Neural progenitor cell (in vitro differentiated cells): Measurements from ENCODE around the gene CHD5. TPM values are rescaled to one million over a fixed set of nuclear protein-coding genes. Genes with fewer than 3 reads are reported as not detected.
A peak's percentile ranks its signal among the peaks of the same experiment; 100 is the strongest.

ENCODE experiments used
- DNase-seq: peaks from one replicate; pipeline ENCODE4 v3.0.0-alpha.2; 2016; ENCODE audit warnings: low spot score
- H2AFZ ChIP-seq: fragments of 200-600 bp; sonication (generic); replicated peaks from 2 replicates; pipeline ENCODE4 v1.6.1; 2016; ENCODE audit warnings: antibody characterized with exemption
- H3F3A ChIP-seq: fragments of 200-600 bp; sonication (generic); 2 replicates; pipeline ENCODE4 v1.6.1; 2016; ENCODE audit warnings: antibody characterized with exemption, low read depth
- H3K27ac ChIP-seq: fragments of 200-600 bp; sonication (generic); 2 replicates; pipeline ENCODE4 v1.5.1; 2016; ENCODE audit warnings: mild to moderate bottlenecking
- H3K27me3 ChIP-seq: fragments of 200-600 bp; sonication (generic); 2 replicates; pipeline ENCODE4 v1.6.1; 2016; ENCODE audit warnings: mild to moderate bottlenecking, moderate library complexity
- H3K36me3 ChIP-seq: fragments of 200-600 bp; sonication (generic); 2 replicates; pipeline ENCODE4 v1.5.1; 2016
- H3K4me1 ChIP-seq: fragments of 200-600 bp; sonication (generic); 2 replicates; pipeline ENCODE4 v1.6.1; 2016; ENCODE audit warnings: mixed run types
- H3K4me2 ChIP-seq: fragments of 200-600 bp; sonication (generic); 2 replicates; pipeline ENCODE4 v1.6.1; 2016
- H3K4me3 ChIP-seq: fragments of 200-600 bp; sonication (generic); 2 replicates; pipeline ENCODE4 v1.5.1; 2016
- H3K79me2 ChIP-seq: fragments of 200-600 bp; sonication (generic); 2 replicates; pipeline ENCODE4 v1.6.1; 2016; ENCODE audit warnings: low read depth
- H3K9ac ChIP-seq: fragments of 200-600 bp; sonication (generic); 2 replicates; pipeline ENCODE4 v1.6.1; 2016
- H3K9me3 ChIP-seq: fragments of 200-600 bp; sonication (generic); 2 replicates; pipeline ENCODE4 v1.5.1; 2016; ENCODE audit warnings: low read depth
- H4K20me1 ChIP-seq: fragments of 200-600 bp; sonication (generic); 2 replicates; pipeline ENCODE4 v1.6.1; 2016; ENCODE audit warnings: low read depth
- H3K27ac Mint-ChIP-seq: 3 replicates; pipeline ENCODE4 v1.8.0; 2021; ENCODE audit warnings: mixed read lengths
- H3K27me3 Mint-ChIP-seq: 2 replicates; pipeline ENCODE4 v1.8.0; 2022; ENCODE audit warnings: low read depth, mild to moderate bottlenecking, inconsistent platforms, moderate library complexity, mixed read lengths; ENCODE audit not compliant: insufficient read depth
- H3K36me3 Mint-ChIP-seq: 3 replicates; pipeline ENCODE4 v1.8.0; 2021; ENCODE audit warnings: mixed read lengths
- H3K4me1 Mint-ChIP-seq: 3 replicates; pipeline ENCODE4 v1.8.0; 2021; ENCODE audit warnings: mixed read lengths
- H3K4me3 Mint-ChIP-seq: 3 replicates; pipeline ENCODE4 v1.8.0; 2021; ENCODE audit warnings: mild to moderate bottlenecking, moderate library complexity, mixed read lengths
- H3K9me3 Mint-ChIP-seq: 3 replicates; pipeline ENCODE4 v1.8.0; 2020; ENCODE audit warnings: mixed read lengths
- EZH2 ChIP-seq: fragments of 200-600 bp; sonication (generic); IDR thresholded peaks from 2 replicates; pipeline ENCODE4 v1.6.1; 2017; ENCODE audit warnings: antibody characterized with exemption, mild to moderate bottlenecking, moderate library complexity
- EZH2phosphoT487 ChIP-seq: fragments of 200-600 bp; sonication (generic); IDR thresholded peaks from 2 replicates; pipeline ENCODE4 v1.6.1; 2017; ENCODE audit warnings: antibody characterized with exemption
- total RNA-seq: library from RNA; depleted of rRNA; stranded (reverse); fragments of >200 nt; gene quantifications from 2 replicates; pipeline ENCODE4 v1.2.3, GENCODE V29; 2015; ENCODE audit warnings: low replicate concordance
- TF ChIP-seq, protein P1 (sequence below): fragments of 200-600 bp; sonication (generic); IDR thresholded peaks from 2 replicates; pipeline ENCODE4 v1.5.1; 2017; ENCODE audit warnings: antibody characterized with exemption, mild to moderate bottlenecking

CHD5 gene
- total RNA-seq, 1 donor from 2014 or later: 0.17 TPM

DNA sequence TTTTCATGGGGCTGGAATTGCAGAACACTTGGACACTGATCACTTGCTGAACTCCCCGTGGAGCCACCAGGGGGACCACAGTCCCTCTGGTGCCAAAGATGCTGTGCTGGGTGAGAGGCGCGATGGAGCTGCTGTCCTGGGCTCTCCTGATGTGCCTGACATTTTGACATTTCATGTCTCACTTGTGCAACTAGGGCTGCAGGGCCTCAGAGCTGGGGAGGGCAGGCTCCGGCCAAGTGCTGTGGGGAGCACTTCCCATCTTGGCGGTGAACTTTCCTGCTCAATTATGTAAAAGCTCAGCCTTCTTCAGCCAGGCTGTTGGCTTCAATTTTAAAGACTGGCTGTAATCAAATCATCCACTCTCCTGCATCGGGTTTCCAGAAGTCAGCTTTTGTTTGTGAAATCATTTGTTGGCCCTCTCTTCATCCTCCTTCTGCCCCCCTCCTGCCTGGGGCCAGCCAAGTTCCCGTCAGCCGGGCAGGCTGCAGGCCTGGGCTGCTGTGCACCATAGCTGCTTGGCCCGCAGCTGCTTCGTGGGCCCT is 97.6 kb downstream of the CHD5 start:
- TF ChIP-seq EZH2phosphoT487: no peak
- TF ChIP-seq, protein P1, sequence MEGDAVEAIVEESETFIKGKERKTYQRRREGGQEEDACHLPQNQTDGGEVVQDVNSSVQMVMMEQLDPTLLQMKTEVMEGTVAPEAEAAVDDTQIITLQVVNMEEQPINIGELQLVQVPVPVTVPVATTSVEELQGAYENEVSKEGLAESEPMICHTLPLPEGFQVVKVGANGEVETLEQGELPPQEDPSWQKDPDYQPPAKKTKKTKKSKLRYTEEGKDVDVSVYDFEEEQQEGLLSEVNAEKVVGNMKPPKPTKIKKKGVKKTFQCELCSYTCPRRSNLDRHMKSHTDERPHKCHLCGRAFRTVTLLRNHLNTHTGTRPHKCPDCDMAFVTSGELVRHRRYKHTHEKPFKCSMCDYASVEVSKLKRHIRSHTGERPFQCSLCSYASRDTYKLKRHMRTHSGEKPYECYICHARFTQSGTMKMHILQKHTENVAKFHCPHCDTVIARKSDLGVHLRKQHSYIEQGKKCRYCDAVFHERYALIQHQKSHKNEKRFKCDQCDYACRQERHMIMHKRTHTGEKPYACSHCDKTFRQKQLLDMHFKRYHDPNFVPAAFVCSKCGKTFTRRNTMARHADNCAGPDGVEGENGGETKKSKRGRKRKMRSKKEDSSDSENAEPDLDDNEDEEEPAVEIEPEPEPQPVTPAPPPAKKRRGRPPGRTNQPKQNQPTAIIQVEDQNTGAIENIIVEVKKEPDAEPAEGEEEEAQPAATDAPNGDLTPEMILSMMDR: peak; percentile 56
- no peak overlapping the region for H3K4me3 ChIP-seq
- Mint-ChIP-seq H3K27ac (no peak overlapping the region), H3K9me3 (no peaks in the 10 kb centered on the region), H3K4me1 (peaks cover 32% of the 10 kb centered on the region), H3K27me3 (peaks cover 5% of the 10 kb centered on the region), H3K4me3 (no peak overlapping the region), H3K36me3 (no peaks in the 10 kb centered on the region)
- DNase-seq: peak; percentile 50
- no peaks in the 10 kb centered on the region for H3K79me2 ChIP-seq
- H3F3A ChIP-seq: no peaks in the 10 kb centered on the region
- H3K36me3 ChIP-seq: no peaks in the 10 kb centered on the region
- H3K4me2 ChIP-seq: no peak overlapping the region
- H3K27ac ChIP-seq: no peak overlapping the region
- H3K4me1 ChIP-seq: peaks cover 10% of the 10 kb centered on the region
- H3K9ac ChIP-seq: no peak overlapping the region
- H2AFZ ChIP-seq: no peak overlapping the region
- no peaks in the 10 kb centered on the region for H3K9me3 ChIP-seq
- H3K27me3 ChIP-seq: no peaks in the 10 kb centered on the region
- no peaks in the 10 kb centered on the region for H4K20me1 ChIP-seq

DNA sequence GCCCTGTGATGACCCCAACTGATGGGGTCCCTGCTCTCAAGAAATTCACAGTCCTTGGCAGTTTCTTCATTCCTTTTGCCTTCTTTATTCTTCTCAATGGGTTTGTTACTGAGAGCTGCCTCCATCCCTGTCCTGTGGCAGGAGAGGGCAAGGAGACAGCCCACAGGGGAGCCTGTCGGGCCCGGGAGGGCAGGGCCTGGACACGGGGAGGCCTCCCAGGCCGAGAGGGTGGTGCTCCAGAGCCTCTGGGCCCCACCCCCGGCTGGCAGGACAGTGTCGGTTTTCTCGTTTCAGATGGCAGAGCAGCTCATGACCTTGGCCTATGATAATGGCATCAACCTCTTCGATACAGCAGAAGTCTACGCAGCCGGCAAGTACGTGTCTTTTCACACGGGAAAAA is 98.2 kb downstream of the CHD5 start:
- Mint-ChIP-seq H3K4me3 (no peak overlapping the region), H3K36me3 (no peaks in the 10 kb centered on the region), H3K9me3 (no peaks in the 10 kb centered on the region), H3K4me1 (peaks cover 30% of the 10 kb centered on the region), H3K27ac (no peak overlapping the region), H3K27me3 (peaks cover 5% of the 10 kb centered on the region)
- no peak for DNase-seq
- TF ChIP-seq, protein P1: no peak
- Histone ChIP-seq H3K4me1 (peaks cover 10% of the 10 kb centered on the region), H3K79me2 (no peaks in the 10 kb centered on the region), H3K27ac (no peak overlapping the region), H4K20me1 (no peaks in the 10 kb centered on the region), H2AFZ (no peak overlapping the region), H3K4me3 (no peak overlapping the region), H3K27me3 (no peaks in the 10 kb centered on the region), H3K9me3 (no peaks in the 10 kb centered on the region), H3K9ac (no peak overlapping the region), H3K36me3 (no peaks in the 10 kb centered on the region), H3K4me2 (no peak overlapping the region), H3F3A (no peaks in the 10 kb centered on the region)

DNA sequence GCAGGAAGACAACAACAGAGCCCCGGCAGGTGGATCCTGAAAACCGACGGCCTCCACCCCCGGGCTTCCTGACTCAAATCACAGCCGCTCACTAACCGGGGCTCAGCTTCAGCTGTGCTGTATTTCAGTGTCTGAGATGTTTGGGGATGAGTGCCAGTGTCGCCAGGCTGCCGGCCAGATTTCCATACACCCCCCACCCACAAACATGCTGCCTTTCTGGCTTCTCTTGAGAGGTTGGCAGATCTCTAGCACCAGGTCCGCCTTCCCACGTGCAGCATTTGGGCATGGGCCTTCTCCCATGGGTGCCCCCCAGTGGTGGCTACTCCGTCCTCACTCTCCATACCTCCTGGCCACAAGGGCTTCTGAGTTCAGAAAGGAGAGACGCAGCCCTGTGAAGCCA is 99.7 kb downstream of the CHD5 start:
- no peaks in the 10 kb centered on the region for H3K27me3 ChIP-seq
- no peak overlapping the region for H3K9ac ChIP-seq
- H3K27ac ChIP-seq: no peak overlapping the region
- no peaks in the 10 kb centered on the region for H3K9me3 Mint-ChIP-seq
- peaks cover 27% of the 10 kb centered on the region for H3K4me1 Mint-ChIP-seq
- no peaks in the 10 kb centered on the region for H4K20me1 ChIP-seq
- H3K4me3 ChIP-seq: no peak overlapping the region
- no peaks in the 10 kb centered on the region for H3F3A ChIP-seq
- no peak overlapping the region for H3K27ac Mint-ChIP-seq
- no peak overlapping the region for H2AFZ ChIP-seq
- H3K36me3 ChIP-seq: no peaks in the 10 kb centered on the region
- DNase-seq: no peak
- no peak overlapping the region for H3K4me3 Mint-ChIP-seq
- H3K4me2 ChIP-seq: no peak overlapping the region
- H3K4me1 ChIP-seq: peaks cover 10% of the 10 kb centered on the region
- no peaks in the 10 kb centered on the region for H3K79me2 ChIP-seq
- no peaks in the 10 kb centered on the region for H3K36me3 Mint-ChIP-seq
- H3K9me3 ChIP-seq: no peaks in the 10 kb centered on the region
- peaks cover 5% of the 10 kb centered on the region for H3K27me3 Mint-ChIP-seq
- TF ChIP-seq, protein P1: peak; percentile 33
- TF ChIP-seq EZH2: no peak
